Suppressor macrophage (primary cell): Measurements from ENCODE around the gene MINDY3.

Experiments used
- DNase-seq, 4 experiments: peaks; one replicate each; pipeline ENCODE4 v3.0.0-alpha.2; 2020 to 2022

Gene MINDY3

DNA sequence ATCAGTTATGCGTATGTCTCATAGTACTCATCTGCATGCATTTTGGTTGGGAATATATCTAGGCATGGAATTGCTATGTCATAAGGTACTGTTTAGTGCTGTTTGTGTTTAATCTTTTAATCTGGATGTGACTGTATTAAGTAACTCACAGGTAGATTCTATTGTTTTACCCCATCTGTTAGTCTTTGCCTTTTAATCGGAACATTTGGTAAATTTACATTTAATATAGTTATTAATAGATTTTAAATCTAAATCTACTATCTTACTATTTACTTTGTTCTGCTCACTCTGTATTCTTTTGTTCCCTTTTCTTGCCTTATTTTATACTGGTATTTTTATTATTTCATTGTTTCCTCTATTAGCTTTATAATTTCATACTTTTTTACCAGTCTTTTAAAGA is 130.0 kb downstream of the MINDY3 start:
- no peak for DNase-seq

DNA sequence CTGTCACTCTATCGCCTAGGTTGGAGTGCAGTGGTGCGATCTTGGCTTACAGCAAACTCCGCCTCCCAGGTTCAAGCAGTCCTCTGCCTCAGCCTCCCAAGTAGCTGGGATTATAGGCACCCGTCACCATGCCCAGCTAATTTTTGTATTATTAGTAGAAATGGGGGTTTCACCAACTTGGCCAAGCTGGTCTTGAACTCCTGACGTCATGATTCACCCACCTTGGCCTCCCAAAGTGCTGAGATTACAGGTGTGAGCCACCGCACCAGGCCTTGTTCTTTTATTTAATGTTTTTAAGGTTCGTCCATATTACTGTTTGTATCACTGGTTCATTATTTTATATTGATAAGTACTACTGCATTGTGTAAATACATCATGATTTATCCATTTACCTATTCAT is 130.4 kb downstream of the MINDY3 start:
- DNase-seq, result no peak
